ENCODE results near the gene DHRS2. TPM values are rescaled to one million over a fixed set of nuclear protein-coding genes. Genes with fewer than 3 reads are reported as not detected.

DHRS2 gene
- total and polyA plus RNA-seq, 2 of the 13 experiments (the other 11 are each of a cell fraction or from before 2014, with no cell fraction given), result 1,621 to 3,021 TPM

GRCh38 chr14:23624830-23625404 is 11.2 kb upstream of the DHRS2 start:
- Histone ChIP-seq H3K79me2 (ENCODE audit: insufficient read depth, low read length) (no peaks in the 10 kb centered on the region), H3K36me3 (replicated peaks in 1 of 2; ENCODE audit: control insufficient read depth in 1 of 2, insufficient read depth in 2 of 2, low read length in 2 of 2) (no peaks in the 10 kb centered on the region), H3K27me3 (ENCODE audit: control insufficient read depth in 1 of 2, insufficient read depth in 2 of 2, low read length in 2 of 2) (no peaks in the 10 kb centered on the region), H3K4me2 (ENCODE audit: low read depth, low read length) (no peak overlapping the region), H3K9me3 (ENCODE audit: low read length) (peaks cover 33% of the 10 kb centered on the region), H3K4me1 (ENCODE audit: insufficient read depth, low read length) (peaks cover 30% of the 10 kb centered on the region), H3K4me3 (replicated peaks in 1 of 3; ENCODE audit: insufficient read depth in 1 of 3, low read depth in 2 of 3, low read length in 3 of 3) (no peak overlapping the region), H2AFZ (ENCODE audit: low read length) (no peak overlapping the region), H3K27ac (ENCODE audit: extremely low read length, insufficient read depth, low read length) (no peak overlapping the region), H4K20me1 (ENCODE audit: insufficient read depth, low read length) (no peaks in the 10 kb centered on the region), H3K9ac (ENCODE audit: insufficient read depth, low read depth, low read length) (no peak overlapping the region)
- ChIA-PET POLR2A (interaction anchor here (0.9 to 5.4 kb wide), 4 partner anchors 7 to 24 kb away, joined by 3 to 70 read pairs (median 32); partner anchors contain the start of gene DHRS2), CTCF (ENCODE audit: low intra/inter-chr PET ratio, low total read pairs) (interaction anchor here (3.4 kb wide), 1 partner anchor 36 kb away, joined by 15 read pairs; no protein-coding TSS in a partner anchor)
- in situ Hi-C loops (cut with HindIII; ENCODE audit: extremely low pct_ligation_motif_present, low pct_unique_long_range_greater_than_20kb), result no loop called here
- intact Hi-C loops (cut with micrococcal nuclease; ENCODE audit: unreplicated experiment), result no loop called here
- WGBS (ENCODE audit: low lambda C conversion rate), result 92% methylated on average over 3 of the region's 3 CpGs
- ATAC-seq (no peak), FAIRE-seq (no peak), DNase-seq (ENCODE audit: low spot score) (no peak)
- no TSS peak for BruUV-seq (replicated peaks)
- TF ChIP-seq BCL6 (CRISPR knock-in tag; IDR thresholded peaks at IDR 0.05) (no peak), ZNF382 (CRISPR knock-in tag; IDR thresholded peaks at IDR 0.05; ENCODE audit: borderline replicate concordance) (no peak), TOPORS (CRISPR knock-in tag; IDR thresholded peaks at IDR 0.05) (peak; percentile 98), KDM5A (IDR thresholded peaks at IDR 0.05; ENCODE audit: borderline replicate concordance, low read length) (peak; percentile 64; the same call in 1 of the 2 replicates), ZNF768 (CRISPR knock-in tag; IDR thresholded peaks at IDR 0.05) (no peak), NR3C1 (CRISPR knock-in tag; IDR thresholded peaks at IDR 0.05) (no peak), PRMT3 (CRISPR knock-in tag; IDR thresholded peaks at IDR 0.05; ENCODE audit: borderline replicate concordance, low read depth) (no peak), MBNL3 (CRISPR knock-in tag; conservative IDR thresholded peaks at IDR 0.05) (no peak), ETS1 (CRISPR knock-in tag; IDR thresholded peaks at IDR 0.05) (no peak), KAT2B (IDR thresholded peaks at IDR 0.05; ENCODE audit: borderline replicate concordance, low read depth, low read length) (no peak), AGO2 (optimal IDR thresholded peaks at IDR 0.05; ENCODE audit: low read depth, low read length) (no peak), ZFX (CRISPR knock-in tag; IDR thresholded peaks at IDR 0.05; ENCODE audit: low read depth) (no peak), PHF20 (CRISPR knock-in tag; IDR thresholded peaks at IDR 0.05) (no peak), ZNF724P (CRISPR knock-in tag; IDR thresholded peaks at IDR 0.05; ENCODE audit: borderline replicate concordance) (peak; percentile 100)
- TF ChIP-seq, protein P1, sequence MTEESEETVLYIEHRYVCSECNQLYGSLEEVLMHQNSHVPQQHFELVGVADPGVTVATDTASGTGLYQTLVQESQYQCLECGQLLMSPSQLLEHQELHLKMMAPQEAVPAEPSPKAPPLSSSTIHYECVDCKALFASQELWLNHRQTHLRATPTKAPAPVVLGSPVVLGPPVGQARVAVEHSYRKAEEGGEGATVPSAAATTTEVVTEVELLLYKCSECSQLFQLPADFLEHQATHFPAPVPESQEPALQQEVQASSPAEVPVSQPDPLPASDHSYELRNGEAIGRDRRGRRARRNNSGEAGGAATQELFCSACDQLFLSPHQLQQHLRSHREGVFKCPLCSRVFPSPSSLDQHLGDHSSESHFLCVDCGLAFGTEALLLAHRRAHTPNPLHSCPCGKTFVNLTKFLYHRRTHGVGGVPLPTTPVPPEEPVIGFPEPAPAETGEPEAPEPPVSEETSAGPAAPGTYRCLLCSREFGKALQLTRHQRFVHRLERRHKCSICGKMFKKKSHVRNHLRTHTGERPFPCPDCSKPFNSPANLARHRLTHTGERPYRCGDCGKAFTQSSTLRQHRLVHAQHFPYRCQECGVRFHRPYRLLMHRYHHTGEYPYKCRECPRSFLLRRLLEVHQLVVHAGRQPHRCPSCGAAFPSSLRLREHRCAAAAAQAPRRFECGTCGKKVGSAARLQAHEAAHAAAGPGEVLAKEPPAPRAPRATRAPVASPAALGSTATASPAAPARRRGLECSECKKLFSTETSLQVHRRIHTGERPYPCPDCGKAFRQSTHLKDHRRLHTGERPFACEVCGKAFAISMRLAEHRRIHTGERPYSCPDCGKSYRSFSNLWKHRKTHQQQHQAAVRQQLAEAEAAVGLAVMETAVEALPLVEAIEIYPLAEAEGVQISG (CRISPR knock-in tag; IDR thresholded peaks at IDR 0.05), result no peak
- TF ChIP-seq, protein P2, sequence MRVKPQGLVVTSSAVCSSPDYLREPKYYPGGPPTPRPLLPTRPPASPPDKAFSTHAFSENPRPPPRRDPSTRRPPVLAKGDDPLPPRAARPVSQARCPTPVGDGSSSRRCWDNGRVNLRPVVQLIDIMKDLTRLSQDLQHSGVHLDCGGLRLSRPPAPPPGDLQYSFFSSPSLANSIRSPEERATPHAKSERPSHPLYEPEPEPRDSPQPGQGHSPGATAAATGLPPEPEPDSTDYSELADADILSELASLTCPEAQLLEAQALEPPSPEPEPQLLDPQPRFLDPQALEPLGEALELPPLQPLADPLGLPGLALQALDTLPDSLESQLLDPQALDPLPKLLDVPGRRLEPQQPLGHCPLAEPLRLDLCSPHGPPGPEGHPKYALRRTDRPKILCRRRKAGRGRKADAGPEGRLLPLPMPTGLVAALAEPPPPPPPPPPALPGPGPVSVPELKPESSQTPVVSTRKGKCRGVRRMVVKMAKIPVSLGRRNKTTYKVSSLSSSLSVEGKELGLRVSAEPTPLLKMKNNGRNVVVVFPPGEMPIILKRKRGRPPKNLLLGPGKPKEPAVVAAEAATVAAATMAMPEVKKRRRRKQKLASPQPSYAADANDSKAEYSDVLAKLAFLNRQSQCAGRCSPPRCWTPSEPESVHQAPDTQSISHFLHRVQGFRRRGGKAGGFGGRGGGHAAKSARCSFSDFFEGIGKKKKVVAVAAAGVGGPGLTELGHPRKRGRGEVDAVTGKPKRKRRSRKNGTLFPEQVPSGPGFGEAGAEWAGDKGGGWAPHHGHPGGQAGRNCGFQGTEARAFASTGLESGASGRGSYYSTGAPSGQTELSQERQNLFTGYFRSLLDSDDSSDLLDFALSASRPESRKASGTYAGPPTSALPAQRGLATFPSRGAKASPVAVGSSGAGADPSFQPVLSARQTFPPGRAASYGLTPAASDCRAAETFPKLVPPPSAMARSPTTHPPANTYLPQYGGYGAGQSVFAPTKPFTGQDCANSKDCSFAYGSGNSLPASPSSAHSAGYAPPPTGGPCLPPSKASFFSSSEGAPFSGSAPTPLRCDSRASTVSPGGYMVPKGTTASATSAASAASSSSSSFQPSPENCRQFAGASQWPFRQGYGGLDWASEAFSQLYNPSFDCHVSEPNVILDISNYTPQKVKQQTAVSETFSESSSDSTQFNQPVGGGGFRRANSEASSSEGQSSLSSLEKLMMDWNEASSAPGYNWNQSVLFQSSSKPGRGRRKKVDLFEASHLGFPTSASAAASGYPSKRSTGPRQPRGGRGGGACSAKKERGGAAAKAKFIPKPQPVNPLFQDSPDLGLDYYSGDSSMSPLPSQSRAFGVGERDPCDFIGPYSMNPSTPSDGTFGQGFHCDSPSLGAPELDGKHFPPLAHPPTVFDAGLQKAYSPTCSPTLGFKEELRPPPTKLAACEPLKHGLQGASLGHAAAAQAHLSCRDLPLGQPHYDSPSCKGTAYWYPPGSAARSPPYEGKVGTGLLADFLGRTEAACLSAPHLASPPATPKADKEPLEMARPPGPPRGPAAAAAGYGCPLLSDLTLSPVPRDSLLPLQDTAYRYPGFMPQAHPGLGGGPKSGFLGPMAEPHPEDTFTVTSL (CRISPR knock-in tag; IDR thresholded peaks at IDR 0.05; ENCODE audit: borderline replicate concordance), result no peak

All from HepG2 (cell line).